Renal cortex interstitium (tissue), 11 donors: ENCODE results near the gene CBFB. TPM values are rescaled to one million over a fixed set of nuclear protein-coding genes. Genes with fewer than 3 reads are reported as not detected.

Source experiments
- DNase-seq, 11 donors: peaks; one replicate each; pipeline ENCODE4 v3.0.0-alpha.2; 2013; ENCODE audit warnings: low read depth in 9 of 11, low spot score in 4 of 11; ENCODE audit errors: extremely low read depth in 1 of 11
- polyA plus RNA-seq, 3 donors: library from polyadenylated mRNA; unstranded; fragments of 120-200 nt; gene quantifications; one replicate each; pipeline ENCODE4 v1.2.1, GENCODE V29; 2013; ENCODE audit not compliant: insufficient read length in 3 of 3

Gene CBFB
- polyA plus RNA-seq, 3 donors, result 71.7 to 76.4 (median 75.3) TPM

GRCh38 chr16:67146523-67147357 lies 117.8 kb downstream of the CBFB start:
- DNase-seq, result no peak

- DNase-seq, result no peak
These were observed 118.6 kb downstream of the CBFB start for GRCh38 chr16:67147437-67148140.

GRCh38 chr16:67148221-67148620 lies 119.3 kb downstream of the CBFB start:
- no peak for DNase-seq

- no peak for DNase-seq
These were observed 119.8 kb downstream of the CBFB start for GRCh38 chr16:67148656-67149275.

GRCh38 chr16:67149276-67150046 lies 120.5 kb downstream of the CBFB start:
- DNase-seq, result no peak

- peak in 1 of 11 donors; percentile 67 for DNase-seq
These were observed 121.3 kb downstream of the CBFB start for GRCh38 chr16:67150047-67150832.

Other genes starting within 250 kb of the CBFB start
- gene TERB1, start 227.6 kb upstream of the CBFB start, polyA plus RNA-seq, result under 1 TPM in 1 of 3 donors, not detected in 2; 0.20 TPM
- gene NAE1, start 198.2 kb upstream of the CBFB start, polyA plus RNA-seq, result 10 to 100 TPM; 78.3 to 99.4 (median 94.8) TPM
- under 1 TPM; 0.28 to 0.45 (median 0.32) TPM for gene CA7, start 184.7 kb upstream of the CBFB start, polyA plus RNA-seq
- 10 to 100 TPM; 12.2 to 17.0 (median 13.2) TPM for gene PDP2, start 148.6 kb upstream of the CBFB start, polyA plus RNA-seq
- gene CDH16, start 110.3 kb upstream of the CBFB start, polyA plus RNA-seq, result 100 to 1,000 TPM; 215 to 316 (median 241) TPM
- 1 to 10 TPM; 2.2 to 4.1 (median 2.4) TPM for gene RRAD, start 103.6 kb upstream of the CBFB start, polyA plus RNA-seq
- 100 to 1,000 TPM in 2 of 3 donors, 10 to 100 TPM in 1; 81.7 to 105 (median 103) TPM for gene CIAO2B, start 94.7 kb upstream of the CBFB start, polyA plus RNA-seq
- 10 to 100 TPM; 41.5 to 50.6 (median 43.1) TPM for gene CES2, start 93.6 kb upstream of the CBFB start, polyA plus RNA-seq
- gene CES3, start 67.9 kb upstream of the CBFB start, polyA plus RNA-seq, result 1 to 10 TPM; 2.1 to 5.1 (median 2.8) TPM
- 10 to 100 TPM in 1 of 3 donors, 1 to 10 TPM in 2; 7.6 to 13.5 (median 8.5) TPM for gene CES4A, start 40.6 kb upstream of the CBFB start, polyA plus RNA-seq
- gene PHAF1, start 80.8 kb downstream of the CBFB start, polyA plus RNA-seq, result 10 to 100 TPM; 23.9 to 28.2 (median 25.0) TPM
- 10 to 100 TPM in 1 of 3 donors, 1 to 10 TPM in 2; 8.9 to 12.1 (median 9.8) TPM for gene B3GNT9, start 121.8 kb downstream of the CBFB start, polyA plus RNA-seq
- gene TRADD, start 130.8 kb downstream of the CBFB start, polyA plus RNA-seq, result 1 to 10 TPM; 3.6 to 6.9 (median 4.8) TPM
- 1 to 10 TPM; 1.2 to 2.8 (median 1.9) TPM for gene FBXL8, start 130.8 kb downstream of the CBFB start, polyA plus RNA-seq
- 1 to 10 TPM; 1.6 to 3.8 (median 1.8) TPM for gene HSF4, start 135.6 kb downstream of the CBFB start, polyA plus RNA-seq
- 1 to 10 TPM; 4.9 to 7.6 (median 6.1) TPM for gene NOL3, start 141.4 kb downstream of the CBFB start, polyA plus RNA-seq
- 10 to 100 TPM; 37.9 to 60.3 (median 41.5) TPM for gene MATCAP1, start 154.8 kb downstream of the CBFB start, polyA plus RNA-seq
- 1 to 10 TPM; 4.3 to 6.3 (median 6.1) TPM for gene EXOC3L1, start 161.0 kb downstream of the CBFB start, polyA plus RNA-seq
- 10 to 100 TPM; 50.9 to 67.2 (median 59.5) TPM for gene E2F4, start 163.0 kb downstream of the CBFB start, polyA plus RNA-seq
- 1 to 10 TPM; 3.6 to 6.5 (median 5.6) TPM for gene ELMO3, start 170.0 kb downstream of the CBFB start, polyA plus RNA-seq
- gene TMEM208, start 198.0 kb downstream of the CBFB start, polyA plus RNA-seq, result 10 to 100 TPM; 34.2 to 48.7 (median 45.8) TPM
- 10 to 100 TPM; 34.4 to 47.7 (median 46.9) TPM for gene FHOD1, start 218.3 kb downstream of the CBFB start, polyA plus RNA-seq
- gene SLC9A5, start 219.8 kb downstream of the CBFB start, polyA plus RNA-seq, result 1 to 10 TPM; 3.4 to 5.5 (median 3.9) TPM